ENCODE results near the gene UNC79. TPM values are rescaled to one million over a fixed set of nuclear protein-coding genes. Genes with fewer than 3 reads are reported as not detected.

Gene UNC79
- total RNA-seq, 2 donors from 2014 or later = 0.19 to 0.31 TPM

DNA sequence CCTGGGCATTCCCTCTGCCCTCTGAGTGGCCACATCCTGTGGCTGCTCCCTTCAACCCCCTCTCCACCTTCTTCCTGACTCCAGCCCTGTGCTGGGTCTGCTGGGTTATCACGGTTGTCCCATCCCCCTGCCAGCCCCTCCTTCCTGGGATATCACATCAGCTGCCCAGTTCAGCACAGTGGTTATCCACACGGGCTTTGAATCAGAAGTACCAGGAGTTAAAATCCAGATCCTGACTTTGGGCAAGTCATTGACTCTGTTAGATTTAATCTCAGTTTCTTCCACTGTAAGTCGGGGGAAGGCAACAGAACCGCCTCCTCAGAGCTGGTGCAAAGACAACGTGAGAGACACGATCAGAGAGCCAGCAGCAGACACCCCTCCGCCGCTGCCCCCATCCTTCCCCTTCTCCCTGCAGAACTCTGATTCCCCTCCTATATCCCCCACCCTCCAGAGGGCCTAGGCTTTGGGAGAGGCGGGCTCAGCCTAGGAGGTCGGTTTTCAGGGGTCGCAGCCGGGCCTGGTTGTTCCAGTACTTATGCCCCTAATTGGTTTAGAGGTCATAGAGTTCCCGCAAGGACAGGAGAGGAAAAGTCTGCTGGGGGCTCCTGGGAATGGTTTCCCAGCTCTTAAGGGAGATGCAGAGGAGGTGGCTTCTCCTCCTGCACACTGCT is 315.0 kb downstream of the UNC79 start:
- no peaks in the 10 kb centered on the region for H3K36me3 ChIP-seq
- peaks cover 0 to 41% of the 10 kb centered on the region in 2 donors for H3K4me1 ChIP-seq
- TF ChIP-seq, protein P1, sequence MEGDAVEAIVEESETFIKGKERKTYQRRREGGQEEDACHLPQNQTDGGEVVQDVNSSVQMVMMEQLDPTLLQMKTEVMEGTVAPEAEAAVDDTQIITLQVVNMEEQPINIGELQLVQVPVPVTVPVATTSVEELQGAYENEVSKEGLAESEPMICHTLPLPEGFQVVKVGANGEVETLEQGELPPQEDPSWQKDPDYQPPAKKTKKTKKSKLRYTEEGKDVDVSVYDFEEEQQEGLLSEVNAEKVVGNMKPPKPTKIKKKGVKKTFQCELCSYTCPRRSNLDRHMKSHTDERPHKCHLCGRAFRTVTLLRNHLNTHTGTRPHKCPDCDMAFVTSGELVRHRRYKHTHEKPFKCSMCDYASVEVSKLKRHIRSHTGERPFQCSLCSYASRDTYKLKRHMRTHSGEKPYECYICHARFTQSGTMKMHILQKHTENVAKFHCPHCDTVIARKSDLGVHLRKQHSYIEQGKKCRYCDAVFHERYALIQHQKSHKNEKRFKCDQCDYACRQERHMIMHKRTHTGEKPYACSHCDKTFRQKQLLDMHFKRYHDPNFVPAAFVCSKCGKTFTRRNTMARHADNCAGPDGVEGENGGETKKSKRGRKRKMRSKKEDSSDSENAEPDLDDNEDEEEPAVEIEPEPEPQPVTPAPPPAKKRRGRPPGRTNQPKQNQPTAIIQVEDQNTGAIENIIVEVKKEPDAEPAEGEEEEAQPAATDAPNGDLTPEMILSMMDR (IDR thresholded peaks at IDR 0.05) = no peak
- H3K27ac ChIP-seq = no peak overlapping the region
- H3K9me3 ChIP-seq = no peaks in the 10 kb centered on the region
- H3K27me3 ChIP-seq = no peaks in the 10 kb centered on the region
- H3K4me3 ChIP-seq = no peak overlapping the region
- DNase-seq (ENCODE audit: low spot score) = no peak

DNA sequence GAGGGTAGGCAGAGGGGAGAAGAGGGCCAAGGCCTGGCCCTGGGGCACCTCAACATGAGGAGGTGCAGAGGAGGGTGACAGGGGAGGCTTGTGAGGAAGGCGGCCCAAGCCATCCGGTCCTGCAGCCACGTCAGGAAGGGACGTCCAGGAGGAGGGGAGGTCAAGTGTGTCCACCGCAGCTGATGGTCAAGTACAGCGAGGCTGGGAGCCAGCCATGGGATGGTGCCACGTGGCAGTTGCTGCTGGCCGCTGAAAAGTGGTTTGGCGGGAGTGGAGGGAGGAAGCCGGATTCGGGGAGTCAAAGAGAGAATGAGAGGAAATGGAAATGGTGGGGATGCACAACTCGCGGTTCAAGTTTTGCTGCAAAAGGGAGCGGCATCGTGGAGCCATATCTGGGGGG is 316.4 kb downstream of the UNC79 start:
- no peaks in the 10 kb centered on the region for H3K27me3 ChIP-seq
- no peak overlapping the region for H3K4me3 ChIP-seq
- peak overlapping the region in 1 of 2 donors; percentile 14 for H3K27ac ChIP-seq
- TF ChIP-seq, protein P1 (IDR thresholded peaks at IDR 0.05) = no peak
- DNase-seq (ENCODE audit: low spot score) = no peak
- H3K36me3 ChIP-seq = no peaks in the 10 kb centered on the region
- H3K4me1 ChIP-seq = peaks cover 0 to 41% of the 10 kb centered on the region in 2 donors
- no peaks in the 10 kb centered on the region for H3K9me3 ChIP-seq

DNA sequence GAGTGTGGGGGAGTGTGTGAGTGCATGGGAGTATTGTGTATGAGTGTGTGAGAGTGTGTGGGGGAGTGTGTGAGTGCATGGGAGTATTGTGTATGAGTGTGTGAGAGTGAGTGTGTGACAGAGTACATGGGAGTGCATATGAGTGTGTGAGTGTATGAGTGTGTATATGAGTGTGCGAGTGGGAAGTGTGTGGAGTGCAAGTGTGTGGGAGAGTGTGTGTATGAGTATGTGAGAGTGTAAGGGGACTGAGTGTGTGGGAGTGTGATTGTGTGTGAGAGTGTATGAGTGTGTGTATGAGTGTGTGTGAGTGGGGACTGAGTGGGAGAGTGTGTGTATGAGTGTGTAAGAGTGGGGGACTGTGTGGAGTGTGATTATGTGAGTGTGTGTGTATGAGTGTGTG is 316.8 kb downstream of the UNC79 start:
- no peak for DNase-seq (ENCODE audit: low spot score)
- peaks cover 0 to 41% of the 10 kb centered on the region in 2 donors for H3K4me1 ChIP-seq
- no peaks in the 10 kb centered on the region for H3K9me3 ChIP-seq
- TF ChIP-seq, protein P1 (IDR thresholded peaks at IDR 0.05) = no peak
- H3K27ac ChIP-seq = peak overlapping the region in 1 of 2 donors; percentile 74
- no peak overlapping the region for H3K4me3 ChIP-seq
- no peaks in the 10 kb centered on the region for H3K27me3 ChIP-seq
- H3K36me3 ChIP-seq = no peaks in the 10 kb centered on the region

DNA sequence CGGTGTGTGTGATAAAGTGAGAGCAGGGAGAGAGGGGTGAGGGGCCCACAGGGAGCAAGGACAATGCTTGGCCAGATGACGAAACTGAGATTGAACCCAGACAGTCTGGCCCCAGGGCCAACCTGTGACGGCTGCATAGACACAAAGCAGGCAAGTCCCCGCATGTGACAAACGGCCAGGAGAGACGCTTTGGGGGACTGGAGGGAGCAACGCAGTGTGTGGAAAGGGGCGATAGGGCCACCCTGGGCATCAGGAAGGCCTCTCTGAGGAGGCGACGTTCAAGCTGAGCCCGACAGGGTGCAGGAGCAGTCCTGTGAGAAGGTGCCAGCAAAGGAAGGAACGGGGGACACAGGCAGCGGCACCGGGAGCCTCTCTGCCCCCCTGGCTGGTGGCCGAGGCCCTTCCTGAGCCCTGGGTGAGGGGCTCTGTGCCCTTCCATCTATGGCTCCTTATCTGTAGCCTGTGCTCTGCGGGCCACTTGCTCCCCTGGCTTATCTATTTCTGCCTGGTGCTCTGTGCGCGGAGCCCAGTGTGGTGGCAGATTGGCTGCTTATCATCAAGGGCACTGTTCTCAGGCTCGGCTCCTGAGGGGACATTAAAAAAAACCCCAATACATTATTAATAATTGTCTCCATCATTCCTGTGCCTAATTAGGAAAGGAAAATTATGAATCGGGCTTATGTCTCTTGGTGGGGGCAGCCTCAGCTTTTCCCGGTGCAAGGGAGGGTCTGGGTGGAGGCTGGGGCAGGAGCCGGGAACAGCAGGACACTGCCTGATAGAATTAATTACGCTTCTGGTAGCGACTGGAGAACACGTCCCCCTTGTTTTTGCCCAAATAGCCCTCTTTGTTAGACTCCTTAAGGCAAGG is 317.7 kb downstream of the UNC79 start:
- DNase-seq (ENCODE audit: low spot score) = no peak
- no peaks in the 10 kb centered on the region for H3K9me3 ChIP-seq
- H3K4me3 ChIP-seq = no peak overlapping the region
- no peaks in the 10 kb centered on the region for H3K36me3 ChIP-seq
- no peaks in the 10 kb centered on the region for H3K27me3 ChIP-seq
- TF ChIP-seq, protein P1 (IDR thresholded peaks at IDR 0.05) = no peak
- H3K27ac ChIP-seq = peak overlapping the region; percentile 74 to 77
- peaks cover 0 to 39% of the 10 kb centered on the region in 2 donors for H3K4me1 ChIP-seq

DNA sequence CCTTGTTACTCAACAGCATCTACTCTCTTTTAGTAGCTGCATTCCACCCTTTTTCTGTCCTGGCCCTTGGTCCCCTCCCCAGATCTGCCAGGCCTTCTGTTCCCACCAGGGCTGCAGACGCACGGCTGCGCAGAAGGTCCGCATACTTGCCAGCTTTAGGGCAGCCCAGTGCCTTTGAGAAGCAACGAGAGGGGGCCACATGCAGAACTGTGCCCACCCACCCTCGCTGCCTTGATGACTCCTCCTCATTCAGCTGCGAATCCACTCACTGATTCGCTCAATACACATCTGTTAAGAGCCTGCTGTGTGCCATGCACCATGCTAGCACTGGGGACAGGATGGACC is 318.3 kb downstream of the UNC79 start:
- peaks cover 0 to 37% of the 10 kb centered on the region in 2 donors for H3K4me1 ChIP-seq
- TF ChIP-seq, protein P1 (IDR thresholded peaks at IDR 0.05) = no peak
- no peaks in the 10 kb centered on the region for H3K36me3 ChIP-seq
- no peaks in the 10 kb centered on the region for H3K27me3 ChIP-seq
- no peak overlapping the region for H3K4me3 ChIP-seq
- DNase-seq (ENCODE audit: low spot score) = no peak
- H3K27ac ChIP-seq = peak overlapping the region; percentile 74 to 77
- H3K9me3 ChIP-seq = no peaks in the 10 kb centered on the region
